C4-2B (cell line): ENCODE measurements around the gene RILP.

Source experiments
- H3K27ac ChIP-seq: fragments of 450-650 bp; 2 replicates; pipeline ENCODE4 v1.5.1; 2017
- CTCF ChIP-seq: fragments of 450-650 bp; conservative IDR thresholded peaks from 2 replicates; pipeline ENCODE4 v1.5.1; 2017; ENCODE audit warnings: mild to moderate bottlenecking
- ZFX ChIP-seq: fragments of 450-650 bp; IDR thresholded peaks from 2 replicates; pipeline ENCODE4 v1.6.1; 2017

RILP gene

GRCh38 chr17:1646199-1646875 lies 3.3 kb downstream of the RILP start:
- TF ChIP-seq CTCF (no peak), ZFX (no peak)
- H3K27ac ChIP-seq, result no peak overlapping the region

- TF ChIP-seq CTCF (no peak), ZFX (no peak)
- no peak within 1 kb of the TSS for H3K27ac ChIP-seq
Measured at GRCh38 chr17:1645207-1646171, 4.2 kb downstream of the RILP start, which contains the start of gene SCARF1. Gene SCARF1, minus strand, starts transcription at chr17:1645732. Its CDS starts 35 bp downstream, at chr17:1645697.

- TF ChIP-seq ZFX, result no peak
- TF ChIP-seq CTCF, result no peak
- H3K27ac ChIP-seq, result peak overlapping the region; percentile 67; the same call in 1 of the 2 replicates
Measured at GRCh38 chr17:1644493-1645206, 5.0 kb downstream of the RILP start.

GRCh38 chr17:1643999-1644492 lies 5.6 kb downstream of the RILP start:
- TF ChIP-seq ZFX (no peak), CTCF (no peak)
- H3K27ac ChIP-seq, result peak overlapping the region; percentile 67

GRCh38 chr17:1643293-1643998 lies 6.2 kb downstream of the RILP start:
- H3K27ac ChIP-seq, result peak overlapping the region; percentile 67
- peak; percentile 78 for TF ChIP-seq CTCF
- TF ChIP-seq ZFX, result peak; percentile 50; the same call in 1 of the 2 replicates

- no peak for TF ChIP-seq CTCF
- TF ChIP-seq ZFX, result no peak
- no peak overlapping the region for H3K27ac ChIP-seq
Measured at GRCh38 chr17:1641065-1641403, 8.6 kb downstream of the RILP start.
